Neural progenitor cell (in vitro differentiated cells): ENCODE results near the gene TERB2. TPM values are rescaled to one million over a fixed set of nuclear protein-coding genes. Genes with fewer than 3 reads are reported as not detected.
"Not testable (repeated sequence)": the region's sequence is repeated elsewhere in the genome, so short reads cannot be mapped to it uniquely, and the experiment has no call there.

Source experiments
- DNase-seq: peaks from one replicate; pipeline ENCODE4 v3.0.0-alpha.2; 2016; ENCODE audit warnings: low spot score
- H2AFZ ChIP-seq: fragments of 200-600 bp; sonication (generic); replicated peaks from 2 replicates; pipeline ENCODE4 v1.6.1; 2016; ENCODE audit warnings: antibody characterized with exemption
- H3F3A ChIP-seq: fragments of 200-600 bp; sonication (generic); 2 replicates; pipeline ENCODE4 v1.6.1; 2016; ENCODE audit warnings: antibody characterized with exemption, low read depth
- H3K27ac ChIP-seq: fragments of 200-600 bp; sonication (generic); 2 replicates; pipeline ENCODE4 v1.5.1; 2016; ENCODE audit warnings: mild to moderate bottlenecking
- H3K27me3 ChIP-seq: fragments of 200-600 bp; sonication (generic); 2 replicates; pipeline ENCODE4 v1.6.1; 2016; ENCODE audit warnings: mild to moderate bottlenecking, moderate library complexity
- H3K36me3 ChIP-seq: fragments of 200-600 bp; sonication (generic); 2 replicates; pipeline ENCODE4 v1.5.1; 2016
- H3K4me1 ChIP-seq: fragments of 200-600 bp; sonication (generic); 2 replicates; pipeline ENCODE4 v1.6.1; 2016; ENCODE audit warnings: mixed run types
- H3K4me2 ChIP-seq: fragments of 200-600 bp; sonication (generic); 2 replicates; pipeline ENCODE4 v1.6.1; 2016
- H3K4me3 ChIP-seq: fragments of 200-600 bp; sonication (generic); 2 replicates; pipeline ENCODE4 v1.5.1; 2016
- H3K79me2 ChIP-seq: fragments of 200-600 bp; sonication (generic); 2 replicates; pipeline ENCODE4 v1.6.1; 2016; ENCODE audit warnings: low read depth
- H3K9ac ChIP-seq: fragments of 200-600 bp; sonication (generic); 2 replicates; pipeline ENCODE4 v1.6.1; 2016
- H3K9me3 ChIP-seq: fragments of 200-600 bp; sonication (generic); 2 replicates; pipeline ENCODE4 v1.5.1; 2016; ENCODE audit warnings: low read depth
- H4K20me1 ChIP-seq: fragments of 200-600 bp; sonication (generic); 2 replicates; pipeline ENCODE4 v1.6.1; 2016; ENCODE audit warnings: low read depth
- H3K27ac Mint-ChIP-seq: 3 replicates; pipeline ENCODE4 v1.8.0; 2021; ENCODE audit warnings: mixed read lengths
- H3K27me3 Mint-ChIP-seq: 2 replicates; pipeline ENCODE4 v1.8.0; 2022; ENCODE audit warnings: low read depth, mild to moderate bottlenecking, inconsistent platforms, moderate library complexity, mixed read lengths; ENCODE audit not compliant: insufficient read depth
- H3K36me3 Mint-ChIP-seq: 3 replicates; pipeline ENCODE4 v1.8.0; 2021; ENCODE audit warnings: mixed read lengths
- H3K4me1 Mint-ChIP-seq: 3 replicates; pipeline ENCODE4 v1.8.0; 2021; ENCODE audit warnings: mixed read lengths
- H3K4me3 Mint-ChIP-seq: 3 replicates; pipeline ENCODE4 v1.8.0; 2021; ENCODE audit warnings: mild to moderate bottlenecking, moderate library complexity, mixed read lengths
- H3K9me3 Mint-ChIP-seq: 3 replicates; pipeline ENCODE4 v1.8.0; 2020; ENCODE audit warnings: mixed read lengths
- EZH2 ChIP-seq: fragments of 200-600 bp; sonication (generic); IDR thresholded peaks from 2 replicates; pipeline ENCODE4 v1.6.1; 2017; ENCODE audit warnings: antibody characterized with exemption, mild to moderate bottlenecking, moderate library complexity
- EZH2phosphoT487 ChIP-seq: fragments of 200-600 bp; sonication (generic); IDR thresholded peaks from 2 replicates; pipeline ENCODE4 v1.6.1; 2017; ENCODE audit warnings: antibody characterized with exemption
- total RNA-seq: library from RNA; depleted of rRNA; stranded (reverse); fragments of >200 nt; gene quantifications from 2 replicates; pipeline ENCODE4 v1.2.3, GENCODE V29; 2015; ENCODE audit warnings: low replicate concordance
- TF ChIP-seq, protein P1 (sequence below): fragments of 200-600 bp; sonication (generic); IDR thresholded peaks from 2 replicates; pipeline ENCODE4 v1.5.1; 2017; ENCODE audit warnings: antibody characterized with exemption, mild to moderate bottlenecking

The TERB2 gene
- total RNA-seq, 1 donor from 2014 or later, result not detected

GRCh38 chr15:44988184-44988869, 31.8 kb downstream of the TERB2 start:
- not testable (repeated sequence) for H3K27me3 Mint-ChIP-seq, H3F3A ChIP-seq

DNA sequence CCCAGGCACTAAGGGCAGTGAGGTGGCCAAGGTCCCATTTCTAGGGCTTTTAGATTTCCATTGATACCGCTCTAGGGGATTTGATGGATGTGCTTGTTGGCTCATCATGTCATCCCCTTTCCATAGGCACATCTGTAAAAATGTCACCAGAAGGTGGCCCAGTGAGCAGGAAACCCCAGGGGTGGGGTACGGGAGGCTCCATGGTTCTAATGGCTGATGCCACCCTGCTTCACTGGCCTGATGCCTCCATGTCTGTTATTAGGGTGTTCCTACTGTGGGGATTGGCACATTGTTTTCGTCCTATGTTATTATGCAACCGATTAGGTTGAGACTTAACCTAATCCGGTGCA, 32.4 kb downstream of the TERB2 start:
- H3K27me3 Mint-ChIP-seq, H3K27ac ChIP-seq, H3K36me3 Mint-ChIP-seq, H3K9me3 Mint-ChIP-seq, H2AFZ ChIP-seq, H3K4me2 ChIP-seq, H3K4me3 ChIP-seq, H3K9ac ChIP-seq, H3K27me3 ChIP-seq, H3K4me1 ChIP-seq, H4K20me1 ChIP-seq, H3K4me1 Mint-ChIP-seq, H3F3A ChIP-seq, H3K4me3 Mint-ChIP-seq, DNase-seq, H3K79me2 ChIP-seq, H3K9me3 ChIP-seq, H3K36me3 ChIP-seq, H3K27ac Mint-ChIP-seq: not testable (repeated sequence)

More at GRCh38 chr15:44988184-44988869, 31.8 kb downstream of the TERB2 start:
- not testable (repeated sequence) for H3K27ac Mint-ChIP-seq, H3K4me3 ChIP-seq, H3K9me3 ChIP-seq, H3K36me3 Mint-ChIP-seq, H3K4me3 Mint-ChIP-seq, H3K36me3 ChIP-seq, H3K79me2 ChIP-seq, H3K9ac ChIP-seq, DNase-seq, H3K27me3 ChIP-seq, H3K4me2 ChIP-seq, H4K20me1 ChIP-seq, H3K4me1 ChIP-seq, H2AFZ ChIP-seq, H3K27ac ChIP-seq, H3K4me1 Mint-ChIP-seq, H3K9me3 Mint-ChIP-seq

DNA sequence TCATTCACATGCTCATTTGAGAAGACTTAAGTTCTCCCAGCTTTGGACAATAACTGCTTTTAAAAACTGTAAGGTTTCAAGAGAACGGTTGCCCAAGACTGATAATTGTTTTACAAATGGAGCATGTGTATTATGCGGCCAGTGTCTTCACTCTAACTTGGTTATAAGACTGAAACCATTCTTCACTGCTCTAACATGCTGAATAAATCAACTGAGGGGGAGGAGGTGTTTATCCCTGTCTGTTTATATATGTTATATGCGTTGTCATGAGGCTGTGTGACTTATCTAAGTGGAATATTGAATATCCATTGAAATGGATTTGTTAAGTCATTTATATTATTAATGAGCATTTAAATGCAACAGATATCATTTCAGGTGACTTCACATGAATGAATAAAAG, 41.1 kb downstream of the TERB2 start:
- not testable (repeated sequence) for H3K9me3 Mint-ChIP-seq

DNA sequence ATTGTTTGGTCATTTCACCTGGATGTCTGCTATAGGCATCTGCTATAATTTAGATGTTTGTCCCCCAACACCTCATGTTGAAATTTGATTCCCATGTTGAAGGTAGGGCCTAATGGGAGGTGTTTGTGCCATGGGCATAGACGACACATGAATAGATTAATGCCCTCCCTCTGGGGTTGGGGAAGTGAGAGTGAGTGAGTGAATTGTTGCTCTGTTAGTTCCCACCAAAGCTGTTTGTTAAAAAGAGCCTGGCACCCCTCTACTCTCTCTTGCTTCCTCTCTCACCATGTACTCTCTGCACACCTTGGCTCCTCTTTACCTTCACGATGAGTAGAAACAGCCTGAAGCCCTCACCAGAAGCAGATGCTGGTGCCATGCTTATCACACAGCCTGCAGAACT, 42.6 kb downstream of the TERB2 start:
- no peak overlapping the region for H3K27ac ChIP-seq
- no peak overlapping the region for H2AFZ ChIP-seq
- no peak overlapping the region for H3K4me3 ChIP-seq
- TF ChIP-seq, protein P1, sequence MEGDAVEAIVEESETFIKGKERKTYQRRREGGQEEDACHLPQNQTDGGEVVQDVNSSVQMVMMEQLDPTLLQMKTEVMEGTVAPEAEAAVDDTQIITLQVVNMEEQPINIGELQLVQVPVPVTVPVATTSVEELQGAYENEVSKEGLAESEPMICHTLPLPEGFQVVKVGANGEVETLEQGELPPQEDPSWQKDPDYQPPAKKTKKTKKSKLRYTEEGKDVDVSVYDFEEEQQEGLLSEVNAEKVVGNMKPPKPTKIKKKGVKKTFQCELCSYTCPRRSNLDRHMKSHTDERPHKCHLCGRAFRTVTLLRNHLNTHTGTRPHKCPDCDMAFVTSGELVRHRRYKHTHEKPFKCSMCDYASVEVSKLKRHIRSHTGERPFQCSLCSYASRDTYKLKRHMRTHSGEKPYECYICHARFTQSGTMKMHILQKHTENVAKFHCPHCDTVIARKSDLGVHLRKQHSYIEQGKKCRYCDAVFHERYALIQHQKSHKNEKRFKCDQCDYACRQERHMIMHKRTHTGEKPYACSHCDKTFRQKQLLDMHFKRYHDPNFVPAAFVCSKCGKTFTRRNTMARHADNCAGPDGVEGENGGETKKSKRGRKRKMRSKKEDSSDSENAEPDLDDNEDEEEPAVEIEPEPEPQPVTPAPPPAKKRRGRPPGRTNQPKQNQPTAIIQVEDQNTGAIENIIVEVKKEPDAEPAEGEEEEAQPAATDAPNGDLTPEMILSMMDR, result no peak
- TF ChIP-seq EZH2phosphoT487 (no peak), EZH2 (no peak)
- no peaks in the 10 kb centered on the region for H3K4me1 ChIP-seq
- H3K79me2 ChIP-seq, result no peaks in the 10 kb centered on the region
- Mint-ChIP-seq H3K9me3 (no peaks in the 10 kb centered on the region), H3K27me3 (no peaks in the 10 kb centered on the region), H3K4me3 (no peak overlapping the region), H3K27ac (no peak overlapping the region), H3K4me1 (peaks cover 11% of the 10 kb centered on the region), H3K36me3 (no peaks in the 10 kb centered on the region)
- no peaks in the 10 kb centered on the region for H3F3A ChIP-seq
- H3K27me3 ChIP-seq, result no peaks in the 10 kb centered on the region
- H3K9ac ChIP-seq, result no peak overlapping the region
- no peaks in the 10 kb centered on the region for H3K36me3 ChIP-seq
- H3K9me3 ChIP-seq, result no peaks in the 10 kb centered on the region
- no peaks in the 10 kb centered on the region for H4K20me1 ChIP-seq
- no peak overlapping the region for H3K4me2 ChIP-seq
- DNase-seq, result no peak

More for the DNA sequence above, 41.1 kb downstream of the TERB2 start:
- not testable (repeated sequence) for H3K4me3 Mint-ChIP-seq, H3K4me2 ChIP-seq, H3K27ac ChIP-seq, DNase-seq, H3K27me3 ChIP-seq, H3K4me3 ChIP-seq, H3K9ac ChIP-seq, H3K36me3 ChIP-seq, H3K4me1 Mint-ChIP-seq, H3F3A ChIP-seq, H3K27ac Mint-ChIP-seq, H2AFZ ChIP-seq, H3K27me3 Mint-ChIP-seq, H3K9me3 ChIP-seq, H3K36me3 Mint-ChIP-seq, H4K20me1 ChIP-seq, H3K79me2 ChIP-seq, H3K4me1 ChIP-seq

DNA sequence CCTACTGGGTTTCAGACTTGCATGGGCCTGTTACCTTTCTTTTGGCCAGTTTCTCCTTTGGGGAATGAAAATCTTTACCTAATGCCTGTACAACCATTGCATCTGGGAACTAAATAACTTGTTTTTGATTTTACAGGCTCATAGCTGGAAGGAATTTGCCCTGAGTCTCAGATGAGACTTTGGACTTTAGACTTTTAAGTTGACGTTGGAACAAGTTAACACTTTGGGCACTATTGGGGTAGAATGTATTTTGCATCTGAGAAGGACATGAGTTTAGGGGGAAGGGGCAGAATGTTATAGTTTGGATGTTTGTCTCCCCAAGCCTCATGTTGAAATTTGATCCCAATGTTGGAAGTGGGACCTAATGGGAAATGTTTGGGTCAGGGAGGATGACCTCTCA, 44.7 kb downstream of the TERB2 start:
- not testable (repeated sequence) for H3K4me1 ChIP-seq, H3K4me2 ChIP-seq, H3K9me3 Mint-ChIP-seq, H2AFZ ChIP-seq, H3K36me3 ChIP-seq, H3K9ac ChIP-seq, H3F3A ChIP-seq, H3K27me3 Mint-ChIP-seq, H3K27me3 ChIP-seq, H3K36me3 Mint-ChIP-seq, H3K9me3 ChIP-seq, H3K27ac ChIP-seq, DNase-seq, H3K4me3 ChIP-seq, H3K79me2 ChIP-seq, H3K27ac Mint-ChIP-seq, H4K20me1 ChIP-seq, H3K4me3 Mint-ChIP-seq
- H3K4me1 Mint-ChIP-seq, result peaks cover 13% of the 10 kb centered on the region

DNA sequence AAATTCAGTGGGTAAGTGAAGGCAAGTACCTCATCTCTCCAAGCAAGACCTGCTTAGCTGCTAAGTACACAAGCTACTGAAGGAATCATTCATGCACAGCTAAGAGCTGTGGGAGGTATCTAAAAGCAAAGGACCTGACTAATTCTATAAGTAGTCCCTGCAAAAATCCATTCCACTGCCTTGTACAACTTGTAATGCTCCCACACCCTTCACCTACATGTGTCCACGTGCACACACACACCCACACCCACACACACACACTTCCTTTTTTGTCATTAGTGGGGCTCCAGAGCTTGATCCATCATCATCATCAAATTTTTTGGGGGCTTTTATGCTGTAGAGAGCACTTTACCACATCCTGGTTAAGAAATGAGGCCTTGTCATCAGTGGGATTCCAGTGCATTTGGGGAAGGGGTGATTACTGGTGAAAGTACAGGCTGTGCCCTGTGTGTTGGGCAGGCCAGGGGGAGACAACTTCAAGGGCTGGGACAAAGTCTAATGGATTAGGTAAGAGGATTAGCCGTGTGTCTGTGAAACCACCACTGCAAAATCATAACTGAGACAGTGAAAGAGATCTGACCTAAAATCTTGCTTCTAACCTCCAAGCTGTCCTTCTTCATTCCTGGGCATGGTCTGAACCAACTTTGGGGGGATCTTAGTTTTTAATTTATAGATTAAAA, 47.4 kb downstream of the TERB2 start:
- H3K36me3 ChIP-seq, H2AFZ ChIP-seq, H3K27ac Mint-ChIP-seq, H4K20me1 ChIP-seq, H3K4me3 ChIP-seq, H3K9ac ChIP-seq, H3K27ac ChIP-seq, H3F3A ChIP-seq, H3K9me3 ChIP-seq, H3K27me3 Mint-ChIP-seq, H3K79me2 ChIP-seq, H3K4me1 ChIP-seq, H3K4me3 Mint-ChIP-seq, H3K36me3 Mint-ChIP-seq, H3K4me2 ChIP-seq, H3K27me3 ChIP-seq, DNase-seq: not testable (repeated sequence)
- Mint-ChIP-seq H3K9me3 (peaks cover 11% of the 10 kb centered on the region), H3K4me1 (peaks cover 13% of the 10 kb centered on the region)

GRCh38 chr15:45004590-45005175, 48.2 kb downstream of the TERB2 start:
- H3K27ac Mint-ChIP-seq, result not testable (repeated sequence)

More at GRCh38 chr15:45004590-45005175, 48.2 kb downstream of the TERB2 start:
- H3K27ac ChIP-seq, H3K9ac ChIP-seq, H3K4me1 ChIP-seq, H2AFZ ChIP-seq, H3F3A ChIP-seq, H3K36me3 ChIP-seq, H3K79me2 ChIP-seq, H3K9me3 ChIP-seq, DNase-seq, H3K36me3 Mint-ChIP-seq, H3K4me3 ChIP-seq, H3K4me2 ChIP-seq, H3K27me3 Mint-ChIP-seq, H4K20me1 ChIP-seq, H3K27me3 ChIP-seq: not testable (repeated sequence)
- Mint-ChIP-seq H3K4me1 (peaks cover 13% of the 10 kb centered on the region), H3K4me3 (peak overlapping the region; percentile 30), H3K9me3 (peaks cover 12% of the 10 kb centered on the region)
